Measurements from ENCODE around the gene ARHGEF12. TPM values are rescaled to one million over a fixed set of nuclear protein-coding genes. Genes with fewer than 3 reads are reported as not detected.
A peak's percentile ranks its signal among the peaks of the same experiment; 100 is the strongest.

The ARHGEF12 gene
- total RNA-seq, 4 donors from 2014 or later, result 75.9 to 116 (median 94.3) TPM

GRCh38 chr11:120376547-120377182, 40.5 kb downstream of the ARHGEF12 start:
- H3K27ac ChIP-seq, result peak overlapping the region in 2 of 4 donors; percentile 2 to 3
- intact Hi-C loops (cut with DNase I; ENCODE audit: low total_unique reads), result no loop called here
- no peak overlapping the region for H3K4me3 ChIP-seq
- no peak for TF ChIP-seq CTCF (IDR thresholded peaks at IDR 0.05)
- no peak for TF ChIP-seq POLR2A (IDR thresholded peaks at IDR 0.05)
- no peak for TF ChIP-seq EP300 (IDR thresholded peaks at IDR 0.05; ENCODE audit: low read depth)
- TF ChIP-seq POLR2AphosphoS5 (IDR thresholded peaks at IDR 0.05), result no peak
- DNase-seq, result no peak
- H3K4me1 ChIP-seq, result peaks cover 10 to 45% (median 14%) of the 10 kb centered on the region in 4 donors
- H3K27me3 ChIP-seq, result no peaks in the 10 kb centered on the region
- no peaks in the 10 kb centered on the region for H3K9me3 ChIP-seq
- in situ Hi-C loops (cut with MboI; ENCODE audit: low pct_ligation_motif_present in 1 of 4, low pct_unique_long_range_greater_than_20kb in 1 of 4, low sequenced_read_pairs in 3 of 4), result no loop called here
- no peaks in the 10 kb centered on the region for H3K36me3 ChIP-seq
- WGBS, 2 donors (ENCODE audit: low coverage in 1 of 2), result 36 to 56% methylated on average over 6 of the region's 6 CpGs

GRCh38 chr11:120378474-120378873, 42.3 kb downstream of the ARHGEF12 start:
- H3K27me3 ChIP-seq, result no peaks in the 10 kb centered on the region
- TF ChIP-seq POLR2AphosphoS5 (IDR thresholded peaks at IDR 0.05), result no peak
- TF ChIP-seq CTCF (IDR thresholded peaks at IDR 0.05), result no peak
- no peak for TF ChIP-seq POLR2A (IDR thresholded peaks at IDR 0.05)
- TF ChIP-seq EP300 (IDR thresholded peaks at IDR 0.05; ENCODE audit: low read depth), result no peak
- H3K4me3 ChIP-seq, result no peak overlapping the region
- intact Hi-C loops (cut with DNase I; ENCODE audit: low total_unique reads) (no loop called here), in situ Hi-C loops (cut with MboI; ENCODE audit: low pct_ligation_motif_present in 1 of 4, low pct_unique_long_range_greater_than_20kb in 1 of 4, low sequenced_read_pairs in 3 of 4) (no loop called here)
- no peaks in the 10 kb centered on the region for H3K36me3 ChIP-seq
- H3K27ac ChIP-seq, result no peak overlapping the region
- H3K9me3 ChIP-seq, result no peaks in the 10 kb centered on the region
- H3K4me1 ChIP-seq, result peaks cover 2 to 39% (median 7%) of the 10 kb centered on the region in 4 donors
- 89 to 96% methylated on average over 3 of the region's 3 CpGs for WGBS, 2 donors (ENCODE audit: low coverage in 1 of 2)
- DNase-seq, result no peak

GRCh38 chr11:120381401-120381800, 45.2 kb downstream of the ARHGEF12 start:
- in situ Hi-C loops (cut with MboI; ENCODE audit: low pct_ligation_motif_present in 1 of 4, low pct_unique_long_range_greater_than_20kb in 1 of 4, low sequenced_read_pairs in 3 of 4), result no loop called here
- Histone ChIP-seq H3K9me3 (no peaks in the 10 kb centered on the region), H3K27ac (no peak overlapping the region), H3K4me3 (no peak overlapping the region), H3K36me3 (no peaks in the 10 kb centered on the region), H3K27me3 (no peaks in the 10 kb centered on the region), H3K4me1 (peaks cover 4 to 41% (median 10%) of the 10 kb centered on the region in 4 donors)
- no peak for DNase-seq
- WGBS, 2 donors (ENCODE audit: low coverage in 1 of 2), result 72 to 86% methylated on average over 4 to 7 of the region's 7 CpGs
- intact Hi-C loops (cut with DNase I; ENCODE audit: low total_unique reads), result no loop called here
- TF ChIP-seq POLR2A (IDR thresholded peaks at IDR 0.05) (no peak), EP300 (IDR thresholded peaks at IDR 0.05; ENCODE audit: low read depth) (no peak), CTCF (IDR thresholded peaks at IDR 0.05) (no peak), POLR2AphosphoS5 (IDR thresholded peaks at IDR 0.05) (no peak)

GRCh38 chr11:120383518-120384155, 47.4 kb downstream of the ARHGEF12 start:
- DNase-seq, result no peak
- H3K4me1 ChIP-seq, result peaks cover 13 to 55% (median 17%) of the 10 kb centered on the region in 4 donors
- H3K36me3 ChIP-seq, result no peaks in the 10 kb centered on the region
- no peak overlapping the region for H3K27ac ChIP-seq
- H3K9me3 ChIP-seq, result no peaks in the 10 kb centered on the region
- no peak overlapping the region for H3K4me3 ChIP-seq
- WGBS, 2 donors (ENCODE audit: low coverage in 1 of 2), result 90 to 100% methylated on average over 2 to 4 of the region's 4 CpGs
- intact Hi-C loops (cut with DNase I; ENCODE audit: low total_unique reads) (no loop called here), in situ Hi-C loops (cut with MboI; ENCODE audit: low pct_ligation_motif_present in 1 of 4, low pct_unique_long_range_greater_than_20kb in 1 of 4, low sequenced_read_pairs in 3 of 4) (no loop called here)
- no peaks in the 10 kb centered on the region for H3K27me3 ChIP-seq
- TF ChIP-seq EP300 (IDR thresholded peaks at IDR 0.05; ENCODE audit: low read depth) (no peak), POLR2AphosphoS5 (IDR thresholded peaks at IDR 0.05) (no peak), POLR2A (IDR thresholded peaks at IDR 0.05) (no peak), CTCF (IDR thresholded peaks at IDR 0.05) (no peak)

Data from transverse colon (tissue), 4 donors.